NCI-H1694 (cell line): Measurements from ENCODE around the gene PPIF.

ENCODE experiments used
- DNase-seq: peaks from one replicate; lab custom pipeline; 2025; lab: John Stamatoyannopoulos, UW

PPIF gene

DNA sequence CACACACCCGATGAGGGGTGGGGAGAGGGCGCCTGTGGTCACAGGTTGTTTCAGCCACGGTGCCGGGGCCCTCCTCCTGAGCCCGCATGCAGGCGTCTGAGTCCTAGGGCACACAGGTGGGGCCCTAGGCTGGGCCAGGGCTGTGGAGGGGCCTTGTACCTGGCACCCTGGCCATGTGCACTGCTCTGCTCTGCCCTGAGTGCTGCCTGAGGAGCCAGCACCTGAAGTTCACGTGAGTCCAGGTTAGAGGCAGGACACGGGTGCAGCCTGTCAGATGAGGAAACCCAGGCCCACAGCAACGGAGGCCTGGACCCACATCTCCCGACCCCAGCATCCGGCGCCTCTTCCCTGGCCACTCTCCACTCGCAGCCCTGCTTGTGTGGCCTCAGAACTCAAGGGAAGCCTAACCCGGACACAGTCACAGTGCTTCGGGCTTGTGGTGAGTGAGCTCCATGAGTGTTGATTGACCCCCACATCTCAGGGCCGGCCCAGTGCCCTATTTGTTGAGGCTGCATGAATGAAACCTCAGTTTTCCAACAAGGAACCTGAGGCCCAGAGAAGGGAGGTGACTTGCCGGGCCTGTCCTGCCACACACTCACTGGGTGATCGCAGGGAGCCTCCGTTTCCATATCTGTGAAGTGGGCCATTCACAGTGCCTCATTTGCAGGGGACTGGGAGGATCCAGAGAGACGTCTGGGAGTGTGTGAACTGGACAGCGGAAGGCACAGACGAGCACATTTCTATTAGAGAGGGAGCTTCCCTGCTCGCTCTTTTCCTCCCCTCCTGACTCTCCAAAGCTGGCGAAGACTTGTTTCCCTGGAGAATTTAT, 39.6 kb downstream of the PPIF start:
- no peak for DNase-seq

DNA sequence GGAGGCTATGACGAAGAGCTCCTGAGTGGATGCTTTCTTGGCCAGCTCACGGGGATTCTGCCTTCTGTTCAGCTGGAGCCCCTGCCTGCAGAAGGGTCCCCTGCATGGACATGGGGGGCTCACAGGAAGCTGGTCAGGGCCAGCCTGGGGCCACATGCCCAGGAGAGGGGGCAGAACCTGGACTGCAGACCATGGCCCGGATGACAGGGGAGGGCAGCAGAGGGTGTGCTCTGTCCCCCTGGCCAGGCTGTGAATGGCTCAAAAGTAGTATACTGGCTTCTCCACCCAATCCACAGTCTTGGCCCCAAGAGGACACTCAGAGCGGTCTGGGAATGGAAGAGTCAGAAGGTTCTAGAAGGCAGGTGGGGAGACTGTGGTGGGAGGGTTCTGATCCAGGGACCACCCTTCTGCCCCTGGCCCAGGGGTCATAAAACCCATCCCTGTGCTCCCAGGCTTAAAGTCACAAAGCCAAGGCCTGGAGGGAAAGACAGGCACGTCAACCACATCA, 40.3 kb downstream of the PPIF start:
- no peak for DNase-seq

DNA sequence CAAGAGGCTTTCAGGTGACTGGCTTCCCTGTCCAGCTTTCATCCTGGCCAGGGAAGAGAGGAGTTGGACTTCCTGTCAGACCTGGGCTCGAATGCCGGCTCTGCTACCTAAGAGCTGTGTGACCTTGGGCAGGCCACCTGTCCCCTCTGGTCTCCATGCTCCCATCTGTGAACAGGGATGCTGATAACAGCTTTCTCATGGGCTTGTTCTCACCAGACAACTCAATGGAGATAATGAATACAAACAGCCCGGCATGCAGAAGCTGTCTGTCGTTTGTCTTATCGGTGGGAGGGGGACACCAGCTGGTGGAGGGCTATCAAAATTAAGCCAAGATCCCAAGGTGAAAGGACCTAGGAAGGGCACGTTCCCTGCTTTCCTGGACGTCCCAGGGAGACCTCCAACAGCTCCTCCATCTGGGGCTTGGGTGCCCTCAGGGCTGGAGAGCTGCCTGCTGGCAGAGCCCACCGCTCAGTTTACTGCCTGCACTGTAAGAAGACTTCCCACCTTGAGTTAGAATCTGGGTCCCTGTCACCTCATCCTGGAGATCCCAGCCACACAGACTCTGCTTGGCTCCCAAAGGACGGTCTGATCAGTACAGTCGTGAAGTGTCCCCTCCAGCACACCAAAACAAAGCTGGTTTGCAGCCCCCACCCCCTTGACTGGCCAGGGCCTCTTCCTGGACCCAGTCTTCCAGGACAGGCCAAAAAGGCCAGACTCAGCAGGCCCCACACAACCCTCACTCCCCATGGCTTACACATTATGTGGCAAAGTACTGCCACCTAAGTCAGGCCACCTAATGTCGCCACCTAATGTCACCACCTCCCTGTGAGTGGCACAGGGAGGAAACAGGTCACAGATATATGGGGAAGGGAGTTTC, 40.9 kb downstream of the PPIF start:
- DNase-seq: no peak

DNA sequence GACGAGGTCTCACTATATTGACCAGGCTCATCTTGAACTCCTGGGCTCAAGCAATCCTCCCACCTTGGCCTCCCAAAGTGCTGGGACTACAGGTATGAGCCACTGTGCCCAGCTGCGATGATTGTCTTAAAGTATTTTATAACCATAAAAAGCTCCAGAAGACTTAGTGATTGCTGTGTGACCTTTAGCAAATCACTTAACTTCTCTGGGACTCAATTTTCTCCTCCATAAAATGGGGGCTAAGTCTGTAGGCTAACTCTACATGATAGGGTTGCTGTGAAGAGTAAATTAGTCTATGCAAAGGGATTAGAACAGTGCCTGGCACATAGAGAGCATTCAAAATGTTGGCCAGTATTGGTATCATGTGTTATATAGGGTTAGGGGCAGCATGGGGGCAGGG, 42.8 kb downstream of the PPIF start:
- no peak for DNase-seq

DNA sequence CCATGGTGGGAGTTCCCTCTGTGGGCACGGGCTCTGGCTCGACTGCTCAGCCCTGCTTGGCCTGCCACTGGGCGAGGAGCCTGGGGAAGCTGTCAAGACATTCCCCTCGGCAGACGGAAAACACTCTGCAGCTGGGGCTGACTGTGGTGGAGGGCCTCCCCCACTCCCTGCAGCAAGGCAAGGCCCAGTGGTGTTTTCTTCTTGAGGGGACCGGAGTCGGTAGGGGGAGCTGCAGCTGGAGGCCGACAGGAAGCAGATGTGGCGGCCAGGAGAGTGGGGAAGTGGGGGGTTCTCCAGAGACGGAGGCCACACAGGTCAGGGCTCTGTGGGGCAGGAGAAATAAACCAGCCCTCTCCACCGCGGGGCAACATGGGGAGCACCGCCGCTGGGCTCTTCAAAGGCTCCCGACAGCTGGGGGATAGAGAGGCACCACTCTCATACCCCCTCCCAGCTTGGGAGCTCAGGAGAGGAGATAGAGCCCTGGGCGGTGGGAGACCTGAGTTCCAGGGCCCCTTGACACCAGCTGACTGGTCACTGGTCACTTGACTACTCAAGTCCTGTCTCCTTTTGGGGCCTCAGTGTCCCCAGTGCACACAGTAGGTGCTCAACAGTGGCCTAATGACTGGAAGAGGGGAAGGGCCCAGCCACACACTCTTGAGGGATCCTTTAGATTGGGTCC, 43.4 kb downstream of the PPIF start:
- DNase-seq: no peak

DNA sequence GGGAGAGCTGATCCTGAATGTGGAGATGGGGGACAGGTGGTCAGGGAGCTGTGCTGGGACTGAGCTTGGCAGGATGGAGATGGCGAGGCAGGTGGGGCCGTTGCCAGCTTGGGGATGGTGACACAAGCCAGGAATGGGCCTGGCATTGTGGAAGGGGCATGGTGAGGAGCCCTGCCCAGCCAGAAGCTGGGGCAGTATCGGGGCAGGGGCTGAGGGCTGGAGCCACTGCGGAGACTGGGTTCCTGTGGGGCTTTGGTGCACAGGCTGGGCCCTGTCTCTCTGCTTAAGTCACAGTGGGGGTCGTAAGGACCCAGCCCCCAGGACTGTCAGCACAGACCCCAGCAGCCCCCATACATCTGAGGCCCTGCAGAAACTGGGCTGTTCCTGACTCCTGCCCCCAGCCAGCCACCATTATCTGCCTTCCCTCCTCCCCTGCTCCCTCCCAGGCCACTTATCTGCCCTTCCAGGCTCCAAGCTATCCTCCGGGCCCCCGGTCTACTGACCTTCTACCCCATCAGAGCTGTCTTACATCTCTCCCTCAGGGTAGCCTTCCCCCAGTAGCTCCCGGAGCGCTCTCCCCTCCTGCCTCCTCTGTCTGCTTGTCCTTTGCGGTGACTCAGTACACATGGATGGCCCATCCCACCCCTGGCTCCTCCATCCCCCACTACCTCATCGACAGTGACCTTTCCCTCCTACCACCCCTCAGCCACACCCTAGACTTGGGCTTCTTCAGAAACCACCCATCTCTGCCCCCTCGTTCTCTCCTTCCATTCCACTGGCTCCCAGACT, 44.2 kb downstream of the PPIF start:
- DNase-seq: no peak

DNA sequence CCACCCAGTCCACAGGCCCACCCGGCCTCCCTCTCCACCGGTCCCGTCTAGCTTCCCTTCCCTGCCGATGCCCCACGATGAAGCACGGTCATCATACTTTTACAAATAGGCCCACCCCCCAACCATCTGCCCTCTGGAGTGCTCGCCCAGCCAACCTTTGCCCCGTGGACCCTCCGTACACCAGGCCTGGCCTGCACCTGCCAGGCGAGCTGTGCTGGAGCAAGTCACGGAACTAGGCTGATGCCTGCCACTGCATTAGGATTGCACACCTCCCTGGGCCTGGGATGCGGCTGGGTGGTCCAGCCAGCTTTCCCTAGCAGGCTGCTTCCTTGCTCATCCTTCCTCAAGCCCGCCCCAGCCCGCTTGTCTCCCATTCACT, 44.7 kb downstream of the PPIF start:
- DNase-seq: no peak

DNA sequence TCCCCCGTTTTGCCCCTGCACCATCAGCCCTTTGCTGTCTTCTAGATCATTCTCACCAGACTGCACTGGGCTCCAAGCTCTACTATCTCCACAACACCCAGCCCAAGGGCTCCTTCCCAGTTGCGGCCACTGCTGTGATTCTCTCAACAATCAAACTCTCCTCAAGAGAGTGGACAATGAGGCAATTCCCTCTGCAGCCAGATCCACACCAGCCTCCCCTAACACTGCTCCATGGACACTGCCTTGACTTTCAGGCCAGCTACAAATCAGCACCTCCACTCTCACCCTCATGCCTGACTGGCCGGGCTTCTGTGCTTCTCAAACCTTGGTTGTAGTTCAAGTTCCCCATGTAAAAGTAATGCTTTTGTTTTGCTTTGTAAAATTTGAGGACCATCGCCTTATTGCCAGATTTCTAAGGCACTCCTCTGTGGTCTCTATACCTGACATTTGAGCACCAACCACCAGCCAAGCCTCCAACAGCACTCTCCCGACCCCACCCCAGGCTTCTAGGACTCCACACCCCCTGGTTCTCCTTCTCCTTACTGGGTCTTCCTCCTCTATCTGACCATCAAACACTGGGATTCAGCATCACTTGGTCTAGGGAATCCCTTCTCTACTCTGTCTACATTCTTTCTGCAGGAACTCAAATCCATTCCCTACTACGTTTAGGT, 45.4 kb downstream of the PPIF start:
- no peak for DNase-seq

DNA sequence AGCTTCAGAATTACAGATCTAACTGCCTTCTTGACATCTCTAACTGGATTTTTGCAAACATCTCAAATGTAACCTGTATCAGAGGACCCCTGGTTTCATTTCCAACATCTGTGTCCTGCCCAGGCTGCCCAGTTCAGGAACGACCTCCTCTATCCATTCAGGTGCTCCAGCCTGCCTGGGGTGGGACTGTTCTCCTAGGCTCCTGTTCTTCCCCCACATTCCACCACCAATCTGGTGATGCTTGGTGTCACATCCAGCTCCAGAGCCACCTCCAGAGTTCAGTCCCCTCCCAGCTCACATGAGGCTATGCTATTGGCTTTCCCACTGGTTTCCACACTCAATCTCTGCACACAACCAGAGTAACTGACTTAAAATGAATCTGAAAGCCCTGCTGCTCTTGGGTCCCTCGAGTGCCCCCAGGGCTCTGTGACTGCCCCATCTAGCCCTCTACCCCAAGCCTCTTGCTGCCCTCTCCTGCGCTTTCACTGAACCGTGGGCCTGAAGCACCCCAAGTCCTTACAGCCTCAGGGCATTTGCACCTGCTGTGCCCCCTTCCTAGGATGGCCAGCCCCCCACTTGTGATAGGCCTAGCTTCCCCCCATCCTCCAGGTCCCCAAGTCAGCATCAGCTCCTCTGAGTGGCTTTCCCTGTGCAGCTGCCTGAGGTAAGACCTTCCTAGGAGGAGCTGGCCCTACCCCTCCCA, 46.1 kb downstream of the PPIF start:
- DNase-seq: no peak

DNA sequence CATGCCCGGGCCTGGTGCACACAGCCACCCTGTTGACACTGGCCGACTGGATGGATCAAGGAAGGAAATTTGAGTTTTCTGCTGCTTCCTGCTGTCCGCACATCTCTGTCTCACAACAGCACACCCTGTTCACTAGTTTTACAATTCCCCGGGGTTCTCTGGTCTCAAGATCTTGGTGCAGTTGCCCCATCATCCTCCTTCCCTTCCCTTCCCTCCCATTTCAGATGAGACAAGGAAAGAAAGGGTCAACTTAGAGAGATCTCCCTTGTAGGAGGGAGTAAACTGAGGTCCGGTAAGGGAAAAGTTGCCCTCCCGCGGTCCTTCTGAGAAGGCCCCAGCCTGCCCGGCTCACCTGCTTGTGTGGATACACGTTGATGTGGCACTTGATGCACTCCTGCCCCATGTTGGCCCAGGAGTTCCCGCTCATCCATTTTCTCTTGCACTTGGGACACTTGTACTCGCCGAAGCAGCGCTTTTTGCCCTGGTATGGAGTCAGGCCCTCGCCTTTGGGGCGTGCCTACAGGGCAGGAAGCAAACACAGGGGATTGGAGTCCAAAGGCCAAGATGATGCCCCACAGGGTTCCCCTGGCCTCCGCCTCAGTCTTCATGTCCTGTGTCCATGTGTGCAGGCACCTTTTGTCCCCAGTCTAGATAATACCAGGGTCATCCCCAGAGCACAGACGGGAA, 46.8 kb downstream of the PPIF start:
- DNase-seq: no peak

DNA sequence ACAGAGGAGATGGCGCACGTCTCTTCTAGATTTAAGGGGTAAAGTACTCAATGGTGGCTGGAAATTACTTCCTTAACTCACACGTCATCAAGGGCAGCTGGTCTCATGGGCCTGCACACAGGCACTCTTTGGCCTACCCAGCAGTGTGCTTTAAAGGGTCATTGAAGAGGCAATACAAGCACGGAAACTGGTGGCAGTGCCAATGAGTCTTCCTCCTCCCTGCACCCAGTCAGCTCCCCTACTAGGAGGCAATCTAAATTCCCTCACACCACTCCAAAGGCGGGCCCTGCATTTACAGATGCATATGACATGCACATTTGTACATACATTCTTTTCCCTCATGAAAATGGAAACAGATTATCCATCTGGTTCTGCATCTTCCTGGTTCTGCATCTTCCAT, 47.4 kb downstream of the PPIF start:
- no peak for DNase-seq

DNA sequence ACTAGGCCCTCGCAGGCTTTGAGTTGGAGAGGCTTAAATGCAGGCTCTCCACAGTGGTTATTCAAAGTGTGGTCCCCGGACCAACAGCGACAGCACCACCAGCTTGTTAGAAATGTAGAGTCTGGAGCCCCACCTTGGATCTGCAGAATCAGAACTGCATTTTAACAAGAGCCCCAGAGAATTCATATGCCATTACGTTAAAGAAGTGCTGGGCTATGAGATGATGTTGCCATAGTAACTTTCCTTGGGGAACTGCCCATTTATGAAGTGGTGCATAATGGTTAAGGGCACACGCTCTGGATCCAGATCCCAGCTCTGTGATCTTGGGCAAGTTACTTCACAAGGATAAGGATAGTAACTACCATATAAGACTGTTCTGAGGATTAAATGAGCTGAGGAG, 49.3 kb downstream of the PPIF start:
- DNase-seq: no peak

DNA sequence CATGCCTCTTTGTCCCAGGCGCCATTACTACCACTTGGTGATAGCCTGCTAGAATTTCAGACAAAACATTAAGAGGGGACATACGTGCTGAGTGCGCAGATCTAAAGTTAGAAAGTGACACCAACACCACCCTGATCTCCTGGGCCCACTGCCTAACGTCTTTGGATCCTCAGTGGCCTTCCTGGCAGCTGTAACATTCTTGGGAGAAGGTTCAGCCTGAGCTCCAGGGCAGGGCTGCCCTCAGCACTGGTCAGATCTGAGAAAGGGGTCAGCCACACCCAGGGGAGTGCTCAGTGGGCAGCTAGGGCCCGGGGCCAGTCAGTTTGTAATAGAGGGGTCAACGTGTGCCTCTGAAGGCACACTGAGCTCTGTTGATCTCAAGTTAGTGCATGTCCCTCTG, 49.8 kb downstream of the PPIF start:
- DNase-seq: no peak

DNA sequence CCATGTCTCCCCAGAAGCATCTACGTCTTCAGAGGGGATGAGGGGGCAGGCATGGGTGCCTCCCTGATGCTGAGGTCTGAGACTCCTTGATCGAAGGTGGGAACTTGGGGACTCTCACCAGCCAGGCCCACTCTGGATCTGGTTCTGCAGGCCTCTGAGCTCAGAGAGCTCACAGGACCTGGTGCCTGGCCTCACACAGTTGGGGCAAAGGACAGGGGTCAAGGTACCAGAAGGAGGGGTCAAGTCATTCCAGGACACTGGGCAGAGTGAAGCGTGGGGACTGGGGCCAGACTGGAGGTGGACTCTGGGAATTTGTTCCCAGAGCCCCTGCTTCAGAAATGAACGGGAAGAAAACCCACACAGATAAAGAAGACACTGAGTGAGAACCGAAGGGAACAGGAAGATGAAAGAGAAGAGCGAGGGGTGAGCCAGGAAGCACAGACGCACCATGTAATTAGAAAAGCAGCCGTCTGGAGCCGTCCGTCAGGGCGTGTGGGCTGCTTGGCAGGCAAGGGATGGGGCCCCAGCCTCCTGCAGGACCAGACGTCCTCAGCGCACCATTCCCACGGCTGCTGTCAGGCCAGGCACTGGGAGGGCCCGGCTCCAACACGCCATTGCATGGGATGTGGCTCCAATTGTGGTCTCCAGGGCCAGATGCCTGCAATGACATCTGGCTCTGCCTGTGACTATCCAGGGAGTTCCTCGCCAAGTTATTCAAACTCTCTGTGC, 50.5 kb downstream of the PPIF start:
- no peak for DNase-seq

DNA sequence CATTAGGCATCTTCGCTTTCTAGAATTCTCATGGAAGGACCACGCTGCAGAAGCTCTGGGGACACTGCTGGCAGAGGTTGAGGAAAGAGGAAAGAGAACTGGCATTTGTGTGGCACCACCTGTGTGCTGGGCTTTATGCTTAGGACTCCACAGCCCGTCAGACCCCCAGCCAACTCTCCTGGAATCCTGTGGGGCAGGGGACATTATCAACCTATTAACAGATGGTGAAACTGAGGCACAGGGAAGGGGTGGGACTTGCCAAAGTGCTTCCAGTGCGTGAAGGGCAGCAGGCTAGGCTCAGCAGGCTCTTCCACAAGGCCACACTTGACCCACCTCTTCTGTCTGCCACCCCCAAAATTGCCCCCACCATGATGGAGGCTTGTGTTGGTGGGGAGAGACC, 51.4 kb downstream of the PPIF start:
- no peak for DNase-seq

DNA sequence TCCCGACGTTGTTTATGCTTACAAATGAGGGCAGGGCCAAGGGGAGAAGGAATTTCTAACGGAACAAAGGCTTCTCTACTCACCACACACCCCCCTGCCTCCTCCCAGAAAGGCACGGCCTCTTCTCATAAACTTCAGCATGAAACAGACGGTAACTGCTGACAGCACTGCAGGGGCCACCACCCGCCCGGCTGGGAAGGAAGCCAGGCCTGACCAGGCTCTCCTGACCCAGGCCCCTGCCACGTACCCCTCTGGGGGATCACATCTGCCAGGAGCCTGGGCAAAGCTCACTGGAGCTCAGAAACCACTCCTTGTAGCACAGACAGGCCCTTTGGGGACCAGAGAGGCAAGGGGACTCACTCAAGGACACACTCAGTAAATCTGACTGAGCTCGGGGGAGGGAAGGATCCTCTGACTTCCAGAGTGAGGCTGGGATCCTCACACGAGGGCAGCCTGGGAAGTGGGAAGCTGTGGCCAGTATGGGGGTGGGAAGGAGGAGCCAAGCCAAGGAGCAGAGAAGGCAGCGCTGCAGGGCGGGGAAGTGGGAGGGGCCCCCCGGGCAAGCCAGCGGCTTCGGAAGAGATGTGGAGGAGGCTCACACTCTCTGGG, 52.1 kb downstream of the PPIF start:
- no peak for DNase-seq

DNA sequence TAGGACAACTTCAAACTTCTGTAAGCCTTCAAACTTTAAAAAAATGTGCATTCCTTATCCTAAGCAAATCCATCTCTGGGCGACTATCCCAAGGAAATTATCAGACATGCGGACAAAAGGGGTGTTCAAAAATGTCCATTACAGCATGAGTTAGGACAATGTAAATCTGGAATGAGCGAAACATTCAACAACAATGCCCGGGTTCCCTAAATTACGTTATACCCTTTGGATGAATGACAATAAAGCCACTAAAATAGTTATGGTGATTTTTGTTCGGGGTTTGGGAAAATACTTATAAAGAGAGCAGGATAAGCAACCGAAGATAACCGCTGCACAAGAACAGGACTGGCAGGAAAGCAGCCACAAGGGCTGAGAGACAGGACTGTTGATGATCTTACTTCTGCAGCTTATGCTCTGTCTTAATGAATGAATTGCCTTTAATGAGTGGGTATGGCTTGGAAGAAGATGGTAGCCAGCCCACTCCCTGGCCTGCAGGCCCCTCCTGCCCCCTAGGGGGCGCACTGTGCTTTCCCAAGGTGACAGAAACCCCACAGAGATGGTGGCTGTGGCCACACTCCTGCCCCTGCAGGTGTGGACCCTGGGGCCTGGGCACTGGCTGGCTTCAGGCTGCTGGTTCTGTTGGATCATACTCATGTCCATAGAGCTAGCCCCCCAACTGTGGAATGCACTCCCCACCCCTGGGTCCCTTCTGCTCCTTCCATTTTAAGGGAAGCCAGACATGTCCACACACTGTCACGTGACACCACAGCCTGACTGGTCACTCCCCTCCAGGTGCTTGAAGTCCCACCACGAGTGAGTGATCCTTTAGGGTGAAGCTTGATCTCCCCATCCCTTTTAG, 53.1 kb downstream of the PPIF start:
- no peak for DNase-seq
